HepG2 (cell line): ENCODE measurements around the gene LRR1. TPM values are rescaled to one million over a fixed set of nuclear protein-coding genes. Genes with fewer than 3 reads are reported as not detected.

Experiments
- ARNT ChIP-seq: fragments of 450-650 bp; IDR thresholded peaks from 2 replicates; pipeline ENCODE4 v1.6.1; 2017
- DNMT3B ChIP-seq: conservative IDR thresholded peaks from 2 replicates; pipeline ENCODE4 v1.6.1; 2016; ENCODE audit warnings: missing biosample characterization, control low read depth
- EED ChIP-seq: sonication (generic); formaldehyde crosslinking; IDR thresholded peaks from 2 replicates; pipeline ENCODE4 v1.5.0; 2020; ENCODE audit warnings: mild to moderate bottlenecking, missing genetic modification reagents
- FOXC1 ChIP-seq: sonication (generic); formaldehyde crosslinking; IDR thresholded peaks from 2 replicates; pipeline ENCODE4 v1.8.0; 2022; ENCODE audit warnings: mild to moderate bottlenecking, missing genetic modification reagents, borderline replicate concordance
- GFI1 ChIP-seq: sonication (generic); formaldehyde crosslinking; IDR thresholded peaks from 2 replicates; pipeline ENCODE4 v1.5.0; 2020; ENCODE audit warnings: missing genetic modification reagents, mild to moderate bottlenecking, borderline replicate concordance
- GZF1 ChIP-seq: sonication (generic); formaldehyde crosslinking; IDR thresholded peaks from 2 replicates; pipeline ENCODE4 v1.5.1; 2020; ENCODE audit warnings: mild to moderate bottlenecking, missing genetic modification reagents
- KDM4B ChIP-seq: sonication (generic); formaldehyde crosslinking; IDR thresholded peaks from 2 replicates; pipeline ENCODE4 v1.4.0; 2020; ENCODE audit warnings: missing genetic modification reagents
- ONECUT2 ChIP-seq: sonication (generic); formaldehyde crosslinking; IDR thresholded peaks from 2 replicates; pipeline ENCODE4 v1.4.0; 2020; ENCODE audit warnings: missing genetic modification reagents
- RXRA ChIP-seq: sonication (generic); formaldehyde crosslinking; IDR thresholded peaks from 2 replicates; pipeline ENCODE4 v1.5.1; 2020; ENCODE audit warnings: missing genetic modification reagents
- TBX3 ChIP-seq: fragments of 450-650 bp; IDR thresholded peaks from 2 replicates; pipeline ENCODE4 v1.6.1; 2017; ENCODE audit warnings: antibody characterized with exemption, mild to moderate bottlenecking, inconsistent platforms, borderline replicate concordance
- TEAD3 ChIP-seq: optimal IDR thresholded peaks from 2 replicates; pipeline ENCODE3; 2016; ENCODE audit warnings: borderline replicate concordance
- TOE1 ChIP-seq: sonication (generic); formaldehyde crosslinking; IDR thresholded peaks from 2 replicates; pipeline ENCODE4 v1.4.0; 2020; ENCODE audit warnings: mild to moderate bottlenecking, missing genetic modification reagents
- ZBTB8A ChIP-seq: sonication (generic); formaldehyde crosslinking; IDR thresholded peaks from 2 replicates; pipeline ENCODE4 v1.4.0; 2020; ENCODE audit warnings: mild to moderate bottlenecking, low read depth, missing genetic modification reagents, borderline replicate concordance
- ZNF446 ChIP-seq: sonication (generic); formaldehyde crosslinking; IDR thresholded peaks from 2 replicates; pipeline ENCODE4 v1.5.0; 2020; ENCODE audit warnings: mild to moderate bottlenecking, missing genetic modification reagents
- ZNF558 ChIP-seq: sonication (generic); formaldehyde crosslinking; IDR thresholded peaks from 2 replicates; pipeline ENCODE4 v1.9.0; 2022; ENCODE audit warnings: mild to moderate bottlenecking, missing genetic modification reagents, borderline replicate concordance
- ZNF652 ChIP-seq: IDR thresholded peaks from 2 replicates; pipeline ENCODE4 v1.6.1; 2016; ENCODE audit warnings: low read depth, borderline replicate concordance
- ZNF775 ChIP-seq: sonication (generic); formaldehyde crosslinking; IDR thresholded peaks from 2 replicates; pipeline ENCODE4 v1.4.0; 2020; ENCODE audit warnings: missing genetic modification reagents, mild to moderate bottlenecking, moderate library complexity, borderline replicate concordance
- polyA plus RNA-seq, 8 experiments: library from polyadenylated mRNA; depleted of rRNA in 3 of 8; stranded (reverse) in 7 of 8; unstranded in 1 of 8; fragments of >200 nt; fragmentation: Illumina TruSeq in 4 of 8; extraction: Trizol in 4 of 8; gene quantifications; 2 replicates each; pipeline versions ENCODE4 v1.2.1 to v1.2.3, GENCODE V29; 2011 to 2016; ENCODE audit warnings: low read depth in 4 of 8, missing spikeins in 1 of 8, mixed read lengths in 1 of 8; ENCODE audit not compliant: insufficient read depth in 1 of 8
- total RNA-seq, 5 experiments: library from RNA; depleted of rRNA; stranded (reverse); fragments of >200 nt; fragmentation: Illumina TruSeq; extraction: Trizol; gene quantifications; 2 replicates each; pipeline ENCODE4 v1.2.3, GENCODE V29; 2016; ENCODE audit warnings: low read depth in 1 of 5
- TF ChIP-seq, protein P1 (sequence below): sonication (generic); formaldehyde crosslinking; IDR thresholded peaks from 2 replicates; pipeline ENCODE4 v1.4.0; 2020; ENCODE audit warnings: low read depth, mild to moderate bottlenecking, missing genetic modification reagents
- TF ChIP-seq, protein P2 (sequence below): sonication (generic); formaldehyde crosslinking; IDR thresholded peaks from 2 replicates; pipeline ENCODE4 v1.4.0; 2020; ENCODE audit warnings: missing genetic modification reagents
- TF ChIP-seq, protein P3 (sequence below): sonication (generic); formaldehyde crosslinking; IDR thresholded peaks from 2 replicates; pipeline ENCODE4 v1.4.0; 2020; ENCODE audit warnings: missing genetic modification reagents
- TF ChIP-seq, protein P4 (sequence below): sonication (generic); formaldehyde crosslinking; IDR thresholded peaks from 2 replicates; pipeline ENCODE4 v1.8.0; 2022; ENCODE audit warnings: low read depth, missing genetic modification reagents
- TF ChIP-seq, protein P5 (sequence below): sonication (generic); formaldehyde crosslinking; IDR thresholded peaks from 2 replicates; pipeline ENCODE4 v1.5.0; 2020; ENCODE audit warnings: missing genetic modification reagents
- TF ChIP-seq, protein P6 (sequence below): IDR thresholded peaks from 2 replicates; pipeline ENCODE4 v1.6.1; 2016; ENCODE audit warnings: missing biosample characterization, missing genetic modification reagents, low read depth

LRR1 gene
- total and polyA plus RNA-seq, 2 of the 13 experiments (the other 11 are each of a cell fraction or from before 2014, with no cell fraction given) = 7.0 to 36.2 TPM

GRCh38 chr14:49598485-49599300 lies at the start of gene LRR1 (continued):
- TF ChIP-seq, protein P1, sequence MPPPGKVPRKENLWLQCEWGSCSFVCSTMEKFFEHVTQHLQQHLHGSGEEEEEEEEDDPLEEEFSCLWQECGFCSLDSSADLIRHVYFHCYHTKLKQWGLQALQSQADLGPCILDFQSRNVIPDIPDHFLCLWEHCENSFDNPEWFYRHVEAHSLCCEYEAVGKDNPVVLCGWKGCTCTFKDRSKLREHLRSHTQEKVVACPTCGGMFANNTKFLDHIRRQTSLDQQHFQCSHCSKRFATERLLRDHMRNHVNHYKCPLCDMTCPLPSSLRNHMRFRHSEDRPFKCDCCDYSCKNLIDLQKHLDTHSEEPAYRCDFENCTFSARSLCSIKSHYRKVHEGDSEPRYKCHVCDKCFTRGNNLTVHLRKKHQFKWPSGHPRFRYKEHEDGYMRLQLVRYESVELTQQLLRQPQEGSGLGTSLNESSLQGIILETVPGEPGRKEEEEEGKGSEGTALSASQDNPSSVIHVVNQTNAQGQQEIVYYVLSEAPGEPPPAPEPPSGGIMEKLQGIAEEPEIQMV = peak; percentile 95; the same call in 1 of the 2 replicates
- TF ChIP-seq, protein P2, sequence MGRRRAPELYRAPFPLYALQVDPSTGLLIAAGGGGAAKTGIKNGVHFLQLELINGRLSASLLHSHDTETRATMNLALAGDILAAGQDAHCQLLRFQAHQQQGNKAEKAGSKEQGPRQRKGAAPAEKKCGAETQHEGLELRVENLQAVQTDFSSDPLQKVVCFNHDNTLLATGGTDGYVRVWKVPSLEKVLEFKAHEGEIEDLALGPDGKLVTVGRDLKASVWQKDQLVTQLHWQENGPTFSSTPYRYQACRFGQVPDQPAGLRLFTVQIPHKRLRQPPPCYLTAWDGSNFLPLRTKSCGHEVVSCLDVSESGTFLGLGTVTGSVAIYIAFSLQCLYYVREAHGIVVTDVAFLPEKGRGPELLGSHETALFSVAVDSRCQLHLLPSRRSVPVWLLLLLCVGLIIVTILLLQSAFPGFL = no peak
- TF ChIP-seq GZF1 (0 out of 2 replicates have a peak, but pooled peaks have one; percentile 81), RXRA (peak; percentile 63), EED (CRISPR knock-in tag) (peak; percentile 87; the same call in 1 of the 2 replicates), ARNT (no peak), ONECUT2 (CRISPR knock-in tag) (no peak; the same call in 1 of the 2 replicates), ZBTB8A (no peak), TBX3 (peak; percentile 55), ZNF652 (CRISPR knock-in tag) (no peak), ZNF446 (CRISPR knock-in tag) (no peak), ZNF558 (peak; percentile 88; the same call in 1 of the 2 replicates), GFI1 (peak; percentile 79), FOXC1 (CRISPR knock-in tag) (peak; percentile 50; the same call in 1 of the 2 replicates), ZNF775 (CRISPR knock-in tag) (no peak), TOE1 (no peak), TEAD3 (CRISPR knock-in tag) (peak; percentile 68), DNMT3B (CRISPR knock-in tag) (no peak), KDM4B (CRISPR knock-in tag) (no peak)
- TF ChIP-seq, protein P3, sequence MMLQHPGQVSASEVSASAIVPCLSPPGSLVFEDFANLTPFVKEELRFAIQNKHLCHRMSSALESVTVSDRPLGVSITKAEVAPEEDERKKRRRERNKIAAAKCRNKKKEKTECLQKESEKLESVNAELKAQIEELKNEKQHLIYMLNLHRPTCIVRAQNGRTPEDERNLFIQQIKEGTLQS (CRISPR knock-in tag) = 0 out of 2 replicates have a peak, but pooled peaks have one; percentile 17
- TF ChIP-seq, protein P4, sequence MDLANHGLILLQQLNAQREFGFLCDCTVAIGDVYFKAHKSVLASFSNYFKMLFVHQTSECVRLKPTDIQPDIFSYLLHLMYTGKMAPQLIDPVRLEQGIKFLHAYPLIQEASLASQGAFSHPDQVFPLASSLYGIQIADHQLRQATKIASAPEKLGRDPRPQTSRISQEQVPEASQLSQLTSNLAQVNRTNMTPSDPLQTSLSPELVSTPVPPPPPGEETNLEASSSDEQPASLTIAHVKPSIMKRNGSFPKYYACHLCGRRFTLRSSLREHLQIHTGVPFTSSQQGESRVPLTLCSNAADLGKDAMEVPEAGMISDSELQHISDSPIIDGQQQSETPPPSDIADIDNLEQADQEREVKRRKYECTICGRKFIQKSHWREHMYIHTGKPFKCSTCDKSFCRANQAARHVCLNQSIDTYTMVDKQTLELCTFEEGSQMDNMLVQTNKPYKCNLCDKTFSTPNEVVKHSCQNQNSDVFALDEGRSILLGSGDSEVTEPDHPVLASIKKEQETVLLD (CRISPR knock-in tag) = peak; percentile 89
- TF ChIP-seq, protein P5, sequence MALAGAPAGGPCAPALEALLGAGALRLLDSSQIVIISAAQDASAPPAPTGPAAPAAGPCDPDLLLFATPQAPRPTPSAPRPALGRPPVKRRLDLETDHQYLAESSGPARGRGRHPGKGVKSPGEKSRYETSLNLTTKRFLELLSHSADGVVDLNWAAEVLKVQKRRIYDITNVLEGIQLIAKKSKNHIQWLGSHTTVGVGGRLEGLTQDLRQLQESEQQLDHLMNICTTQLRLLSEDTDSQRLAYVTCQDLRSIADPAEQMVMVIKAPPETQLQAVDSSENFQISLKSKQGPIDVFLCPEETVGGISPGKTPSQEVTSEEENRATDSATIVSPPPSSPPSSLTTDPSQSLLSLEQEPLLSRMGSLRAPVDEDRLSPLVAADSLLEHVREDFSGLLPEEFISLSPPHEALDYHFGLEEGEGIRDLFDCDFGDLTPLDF (CRISPR knock-in tag) = peak; percentile 95
- TF ChIP-seq, protein P6, sequence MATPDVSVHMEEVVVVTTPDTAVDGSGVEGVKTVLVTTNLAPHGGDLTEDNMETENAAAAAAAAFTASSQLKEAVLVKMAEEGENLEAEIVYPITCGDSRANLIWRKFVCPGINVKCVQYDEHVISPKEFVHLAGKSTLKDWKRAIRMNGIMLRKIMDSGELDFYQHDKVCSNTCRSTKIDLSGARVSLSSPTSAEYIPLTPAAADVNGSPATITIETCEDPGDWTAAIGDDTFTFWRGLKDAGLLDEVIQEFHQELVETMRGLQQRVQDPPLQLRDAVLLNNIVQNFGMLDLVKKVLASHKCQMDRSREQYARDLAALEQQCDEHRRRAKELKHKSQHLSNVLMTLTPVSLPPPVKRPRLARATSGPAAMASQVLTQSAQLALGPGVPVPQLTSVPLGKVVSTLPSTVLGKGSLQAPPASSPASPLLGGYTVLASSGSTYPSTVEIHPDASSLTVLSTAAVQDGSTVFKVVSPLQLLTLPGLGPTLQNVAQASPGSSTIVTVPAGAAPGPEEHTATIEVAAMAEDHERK (CRISPR knock-in tag) = no peak; the same call in 1 of the 2 replicates
